GM12864 (cell line): ENCODE results near the gene MTERF2.

Experiments
- DNase-seq: peaks from one replicate; pipeline ENCODE4 v3.0.0-alpha.2; 2011; ENCODE audit warnings: low read depth
- H3K4me3 ChIP-seq: 2 replicates; pipeline ENCODE4 v1.5.1; 2011; ENCODE audit warnings: mild to moderate bottlenecking, low read depth, low read length, control low read depth
- TF ChIP-seq, protein P1 (sequence below): IDR thresholded peaks from 2 replicates; pipeline ENCODE4 v1.5.1; 2011; ENCODE audit warnings: low read depth, mild to moderate bottlenecking, moderate library complexity, low read length, control low read depth, inconsistent platforms; ENCODE audit errors: missing control alignments

The MTERF2 gene

DNA sequence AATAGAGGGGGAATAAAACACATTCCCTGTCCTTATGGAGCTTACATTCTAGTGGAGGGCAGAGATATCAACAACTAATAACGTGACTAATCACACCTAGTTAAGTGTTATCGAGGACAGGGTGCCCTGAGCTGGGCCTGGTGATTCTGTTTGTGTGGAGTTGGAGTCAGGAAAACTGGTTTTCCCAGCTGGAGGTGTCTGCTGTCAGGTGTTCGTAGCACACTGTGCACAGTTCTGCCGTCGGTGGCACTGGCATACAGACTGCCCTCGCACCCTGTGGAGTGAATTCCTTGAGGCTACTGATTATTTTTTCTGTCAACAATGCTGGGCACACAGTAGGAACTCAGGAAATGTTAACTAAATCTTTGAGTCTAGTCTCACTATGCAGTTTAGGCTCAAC is 900 bp upstream of the MTERF2 start:
- TF ChIP-seq, protein P1, sequence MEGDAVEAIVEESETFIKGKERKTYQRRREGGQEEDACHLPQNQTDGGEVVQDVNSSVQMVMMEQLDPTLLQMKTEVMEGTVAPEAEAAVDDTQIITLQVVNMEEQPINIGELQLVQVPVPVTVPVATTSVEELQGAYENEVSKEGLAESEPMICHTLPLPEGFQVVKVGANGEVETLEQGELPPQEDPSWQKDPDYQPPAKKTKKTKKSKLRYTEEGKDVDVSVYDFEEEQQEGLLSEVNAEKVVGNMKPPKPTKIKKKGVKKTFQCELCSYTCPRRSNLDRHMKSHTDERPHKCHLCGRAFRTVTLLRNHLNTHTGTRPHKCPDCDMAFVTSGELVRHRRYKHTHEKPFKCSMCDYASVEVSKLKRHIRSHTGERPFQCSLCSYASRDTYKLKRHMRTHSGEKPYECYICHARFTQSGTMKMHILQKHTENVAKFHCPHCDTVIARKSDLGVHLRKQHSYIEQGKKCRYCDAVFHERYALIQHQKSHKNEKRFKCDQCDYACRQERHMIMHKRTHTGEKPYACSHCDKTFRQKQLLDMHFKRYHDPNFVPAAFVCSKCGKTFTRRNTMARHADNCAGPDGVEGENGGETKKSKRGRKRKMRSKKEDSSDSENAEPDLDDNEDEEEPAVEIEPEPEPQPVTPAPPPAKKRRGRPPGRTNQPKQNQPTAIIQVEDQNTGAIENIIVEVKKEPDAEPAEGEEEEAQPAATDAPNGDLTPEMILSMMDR, result no peak
- H3K4me3 ChIP-seq, result no peak overlapping the region
- no peak for DNase-seq

DNA sequence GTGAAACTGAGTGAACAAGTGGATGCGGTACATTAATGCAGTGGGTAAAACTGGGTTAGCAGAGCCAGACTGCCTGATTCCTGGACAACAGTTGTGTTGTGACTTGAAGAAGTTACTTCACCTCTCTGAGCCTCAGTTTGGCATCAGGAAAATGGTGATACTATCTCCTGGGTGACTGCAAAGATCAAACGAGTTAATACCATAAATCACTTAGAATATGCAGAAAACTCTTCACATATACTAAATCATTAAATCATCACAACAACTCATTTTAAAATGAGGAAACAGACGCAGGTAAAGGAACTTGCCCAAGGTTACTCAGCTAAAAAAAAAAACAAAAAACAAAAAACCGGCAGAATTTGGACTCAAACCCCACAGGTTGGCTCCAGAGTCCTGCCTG is 811 bp downstream of the MTERF2 start:
- H3K4me3 ChIP-seq, result peak overlapping the region; percentile 78
- no peak for DNase-seq
- TF ChIP-seq, protein P1, result no peak

DNA sequence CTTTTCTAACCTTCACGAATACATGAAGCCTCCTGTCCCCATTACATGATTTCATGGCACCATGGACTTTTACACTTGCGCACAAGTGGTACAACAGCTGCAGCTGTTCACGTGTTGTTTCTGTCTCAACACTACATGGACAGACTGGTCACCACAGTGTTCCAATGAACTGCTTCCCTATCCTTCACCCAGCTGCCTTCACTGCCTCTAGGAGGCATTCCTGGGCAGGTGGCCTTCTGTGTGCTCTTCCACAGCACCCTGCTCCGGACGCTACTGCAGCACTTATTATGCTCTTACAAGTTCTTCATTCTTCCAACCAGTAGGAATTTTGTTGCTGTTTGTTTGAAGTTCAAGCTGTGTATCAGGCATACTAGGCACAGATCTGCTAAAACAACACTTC is 1.5 kb downstream of the MTERF2 start:
- no peak for DNase-seq
- H3K4me3 ChIP-seq, result no peak overlapping the region

DNA sequence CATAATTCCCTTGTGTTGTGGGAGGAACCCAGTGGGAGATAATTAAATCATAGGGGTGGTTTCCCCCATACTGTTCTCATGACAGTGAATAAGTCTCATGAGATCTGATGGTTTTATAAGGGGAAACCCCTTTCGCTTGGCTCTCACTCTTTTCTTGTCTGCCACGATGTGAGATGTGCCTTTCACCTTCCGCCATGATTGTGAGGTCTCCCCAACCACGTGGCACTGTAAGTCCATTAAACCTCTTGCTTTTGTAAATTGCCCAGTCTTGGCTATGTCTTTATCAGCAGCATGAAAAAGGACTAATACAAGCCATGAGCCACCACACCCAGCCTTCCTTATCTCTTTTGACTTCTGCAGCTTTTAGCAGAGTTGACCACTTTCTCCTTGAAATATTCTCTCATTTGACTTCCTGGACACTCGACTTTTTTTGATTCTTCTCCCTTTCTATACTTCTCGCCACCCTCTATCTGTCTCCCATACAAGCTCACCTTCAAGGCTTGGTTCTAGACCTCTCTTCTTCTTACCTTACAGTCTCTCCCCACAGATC is 2.3 kb downstream of the MTERF2 start:
- H3K4me3 ChIP-seq, result no peak overlapping the region
- TF ChIP-seq, protein P1, result no peak
- no peak for DNase-seq

More for the DNA sequence above, 1.5 kb downstream of the MTERF2 start:
- TF ChIP-seq, protein P1, result no peak

DNA sequence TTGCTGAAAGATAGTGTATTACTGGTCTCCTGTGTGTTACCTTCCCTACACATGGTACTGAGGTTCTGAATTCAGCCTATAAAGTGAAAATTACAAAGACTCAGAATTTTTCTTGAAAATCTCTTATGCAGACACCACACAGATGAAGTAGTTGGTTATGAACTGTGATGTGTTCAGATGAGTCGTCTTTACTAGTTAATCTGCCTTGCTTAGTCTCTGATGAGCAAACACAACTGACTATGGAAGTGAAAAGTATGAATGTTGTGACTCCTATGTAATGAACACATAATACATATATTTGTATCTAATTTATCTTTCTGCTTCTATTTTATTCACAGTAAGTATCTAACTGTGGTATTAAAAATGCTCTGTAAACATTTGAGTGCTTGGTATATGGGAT is 4.7 kb downstream of the MTERF2 start:
- H3K4me3 ChIP-seq, result no peak overlapping the region
- DNase-seq, result no peak
- TF ChIP-seq, protein P1, result no peak

DNA sequence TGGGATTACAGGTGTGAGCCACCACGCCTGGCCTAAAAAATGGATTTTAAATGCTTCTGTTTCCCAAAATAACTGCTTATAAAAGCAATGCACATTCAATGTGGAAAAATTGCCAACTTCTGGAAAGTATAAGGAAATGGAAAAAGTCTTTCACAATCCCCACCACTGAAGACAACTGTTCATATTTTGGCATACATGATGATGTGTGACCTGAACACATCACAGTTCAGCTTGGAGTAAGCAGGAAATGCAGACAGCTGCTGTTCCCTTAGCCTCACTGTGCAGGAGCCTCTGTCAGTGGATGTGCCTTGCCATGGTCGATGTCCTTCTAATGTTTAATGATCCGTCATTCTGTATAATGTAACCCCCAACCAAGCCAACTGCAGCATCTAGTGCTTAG is 5.2 kb downstream of the MTERF2 start:
- no peak for DNase-seq
- no peak overlapping the region for H3K4me3 ChIP-seq
- TF ChIP-seq, protein P1, result no peak

DNA sequence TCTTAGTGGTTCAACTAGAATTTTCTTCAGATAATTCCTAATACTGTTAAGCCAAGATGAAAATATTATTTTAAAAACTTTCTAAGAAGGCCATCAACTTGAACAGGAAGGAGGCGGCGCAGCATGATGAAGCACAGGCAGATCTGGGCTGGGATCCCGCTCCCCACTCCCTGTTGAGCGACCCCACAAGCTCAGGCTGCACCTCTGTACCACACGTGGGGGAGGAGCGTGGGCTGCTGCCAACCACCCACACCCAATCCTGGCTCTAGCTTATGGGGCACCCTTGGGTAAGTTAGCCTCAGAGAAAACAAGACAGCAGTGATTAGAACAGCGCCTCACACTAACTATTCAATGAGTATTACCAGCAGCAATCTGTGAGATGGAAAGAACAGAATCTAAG is 6.0 kb downstream of the MTERF2 start:
- no peak for DNase-seq
- H3K4me3 ChIP-seq, result no peak overlapping the region
- TF ChIP-seq, protein P1, result no peak
